ENCODE measurements around the gene GPAT2.
"Not testable (repeated sequence)": the region's sequence is repeated elsewhere in the genome, so short reads cannot be mapped to it uniquely, and the experiment has no call there.

- TF ChIP-seq, protein P1, sequence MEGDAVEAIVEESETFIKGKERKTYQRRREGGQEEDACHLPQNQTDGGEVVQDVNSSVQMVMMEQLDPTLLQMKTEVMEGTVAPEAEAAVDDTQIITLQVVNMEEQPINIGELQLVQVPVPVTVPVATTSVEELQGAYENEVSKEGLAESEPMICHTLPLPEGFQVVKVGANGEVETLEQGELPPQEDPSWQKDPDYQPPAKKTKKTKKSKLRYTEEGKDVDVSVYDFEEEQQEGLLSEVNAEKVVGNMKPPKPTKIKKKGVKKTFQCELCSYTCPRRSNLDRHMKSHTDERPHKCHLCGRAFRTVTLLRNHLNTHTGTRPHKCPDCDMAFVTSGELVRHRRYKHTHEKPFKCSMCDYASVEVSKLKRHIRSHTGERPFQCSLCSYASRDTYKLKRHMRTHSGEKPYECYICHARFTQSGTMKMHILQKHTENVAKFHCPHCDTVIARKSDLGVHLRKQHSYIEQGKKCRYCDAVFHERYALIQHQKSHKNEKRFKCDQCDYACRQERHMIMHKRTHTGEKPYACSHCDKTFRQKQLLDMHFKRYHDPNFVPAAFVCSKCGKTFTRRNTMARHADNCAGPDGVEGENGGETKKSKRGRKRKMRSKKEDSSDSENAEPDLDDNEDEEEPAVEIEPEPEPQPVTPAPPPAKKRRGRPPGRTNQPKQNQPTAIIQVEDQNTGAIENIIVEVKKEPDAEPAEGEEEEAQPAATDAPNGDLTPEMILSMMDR (IDR thresholded peaks at IDR 0.05) = not testable (repeated sequence)
- TF ChIP-seq POLR2A (IDR thresholded peaks at IDR 0.05) = not testable (repeated sequence)
These were observed 14.6 kb upstream of the GPAT2 start for GRCh38 chr2:96049049-96049916.

Measured in heart left ventricle (tissue), 13 donors.